ENCODE data around the gene TUBGCP6.

GRCh38 chr22:50193621-50194020 lies 51.2 kb downstream of the TUBGCP6 start:
- TF ChIP-seq EZH2 (IDR thresholded peaks at IDR 0.05), result no peak
- no peak for TF ChIP-seq POLR2AphosphoS5 (IDR thresholded peaks at IDR 0.05; ENCODE audit: borderline replicate concordance, low read depth, low read length)
